ENCODE measurements around the gene TMEM167A. TPM values are rescaled to one million over a fixed set of nuclear protein-coding genes. Genes with fewer than 3 reads are reported as not detected.

Gene TMEM167A, protein sequence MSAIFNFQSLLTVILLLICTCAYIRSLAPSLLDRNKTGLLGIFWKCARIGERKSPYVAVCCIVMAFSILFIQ
- 100 to 1,000 TPM in 1 of 2 donors, 10 to 100 TPM in 1; 56.9 to 125 TPM for total RNA-seq

DNA sequence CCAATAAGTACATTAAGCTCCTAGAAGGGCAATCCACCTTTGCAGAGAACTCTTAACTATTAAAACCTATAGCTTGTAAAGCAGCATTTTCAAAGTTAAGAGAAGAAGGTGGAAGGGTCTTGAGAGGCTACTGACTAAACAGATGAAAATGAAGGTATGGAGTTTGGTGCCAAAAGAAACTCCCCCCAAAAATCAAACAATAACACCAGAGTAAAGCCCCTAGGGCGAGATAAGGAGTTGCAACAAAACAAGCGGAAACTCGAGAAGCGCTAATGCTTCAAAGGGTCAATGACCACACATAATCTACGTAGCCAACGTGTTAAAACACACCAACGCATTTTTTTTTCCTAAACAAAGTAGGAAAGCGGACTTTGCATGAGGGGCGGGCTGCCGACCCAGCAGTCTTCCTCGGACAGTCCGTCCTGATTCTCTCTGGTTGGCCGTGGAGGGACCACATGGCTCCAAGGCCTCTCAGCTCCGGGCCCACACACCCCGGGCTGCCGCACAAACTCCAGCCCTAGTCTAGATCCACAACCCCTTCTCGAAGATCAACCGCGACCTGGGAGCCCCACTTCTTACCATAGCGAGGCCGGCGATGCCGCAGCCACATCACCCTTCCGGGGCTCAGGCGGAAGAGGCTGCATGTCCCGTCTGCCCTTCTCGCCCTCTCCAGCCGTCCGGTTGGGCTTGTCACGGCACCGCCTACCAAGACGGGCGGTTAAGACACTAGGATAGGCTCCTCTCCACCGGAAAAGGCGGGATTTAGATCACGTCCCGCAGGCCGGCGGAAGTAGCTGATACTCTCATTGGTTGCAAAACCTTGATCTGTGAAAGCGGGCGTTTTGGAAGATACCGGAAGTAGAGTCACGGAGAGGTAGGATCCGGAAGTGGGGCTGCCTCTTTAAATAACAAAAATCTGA is at the start of gene TMEM167A, which contains the start of gene XRCC4:
Gene TMEM167A, minus strand, starts transcription at position 653 of the 920 bp plus-strand sequence. Its CDS starts 71 bp downstream, at position 582.
Gene XRCC4, plus strand, starts transcription at position 806 of the 920 bp plus-strand sequence. CDS start 27,373 bp downstream, outside the sequence.
- DNase-seq (ENCODE audit: low spot score), result peak; percentile 98
- Mint-ChIP-seq H3K36me3 (peaks cover 17% of the 10 kb centered on the region), H3K27ac (peak within 1 kb of the TSS; percentile 98), H3K4me3 (peak within 1 kb of the TSS; percentile 98), H3K4me1 (ENCODE audit: low read depth in 2 of 2) (peaks cover 38 to 53% of the 10 kb centered on the region in 2 donors), H3K27me3 (no peaks in the 10 kb centered on the region), H3K9me3 (no peaks in the 10 kb centered on the region)
- ATAC-seq, result peak; percentile 100

DNA sequence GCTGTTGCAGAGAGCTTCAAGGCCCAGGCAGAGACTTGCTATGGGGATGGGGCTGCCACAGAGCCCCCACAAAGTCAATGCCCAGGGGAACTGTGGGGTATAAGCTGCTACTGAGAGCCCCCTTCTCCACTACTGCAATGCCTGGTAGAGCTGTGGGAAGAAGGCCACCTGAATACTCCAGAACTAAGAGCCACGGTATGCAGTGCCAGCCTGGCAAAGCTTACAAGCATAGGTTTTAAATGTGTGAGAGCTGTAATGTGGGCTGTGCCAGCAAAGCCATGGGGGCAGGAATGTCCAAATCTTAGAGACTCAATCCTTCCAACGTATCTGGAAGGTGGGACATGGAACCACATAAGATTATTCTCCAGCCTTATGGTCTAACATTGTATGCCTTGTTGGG is 49.3 kb upstream of the TMEM167A start:
- H3K27ac Mint-ChIP-seq, result no peak overlapping the region
- H3K36me3 Mint-ChIP-seq, result peaks cover 24% of the 10 kb centered on the region
- no peaks in the 10 kb centered on the region for H3K4me1 Mint-ChIP-seq (ENCODE audit: low read depth in 2 of 2)
- H3K4me3 Mint-ChIP-seq, result no peak overlapping the region
- ATAC-seq (no peak), DNase-seq (ENCODE audit: low spot score) (no peak)
- no peaks in the 10 kb centered on the region for H3K27me3 Mint-ChIP-seq
- H3K9me3 Mint-ChIP-seq, result peaks cover 5% of the 10 kb centered on the region

DNA sequence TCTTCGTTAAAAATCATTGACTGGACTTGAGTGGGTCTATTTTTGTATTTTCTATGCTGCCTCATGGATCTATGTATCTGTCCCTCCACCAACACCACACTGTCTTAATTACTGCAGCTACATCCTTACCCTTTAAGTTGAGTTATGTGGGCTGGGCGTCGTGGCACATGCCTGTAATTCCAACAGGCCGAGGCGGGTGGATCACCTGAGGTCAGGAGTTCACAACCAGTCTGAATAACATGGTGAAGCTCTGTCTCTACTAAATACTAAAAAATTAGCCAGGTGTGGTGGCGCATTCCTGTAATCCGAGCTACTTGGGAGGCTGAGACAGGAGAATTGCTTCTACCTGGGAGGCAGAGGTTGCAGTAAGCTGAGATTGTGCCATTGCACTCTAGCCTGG is 48.4 kb upstream of the TMEM167A start:
- Mint-ChIP-seq H3K9me3 (no peaks in the 10 kb centered on the region), H3K27me3 (no peaks in the 10 kb centered on the region), H3K27ac (no peak overlapping the region), H3K36me3 (peaks cover 17% of the 10 kb centered on the region), H3K4me3 (no peak overlapping the region), H3K4me1 (ENCODE audit: low read depth in 2 of 2) (no peaks in the 10 kb centered on the region)
- ATAC-seq, result no peak
- no peak for DNase-seq (ENCODE audit: low spot score)

DNA sequence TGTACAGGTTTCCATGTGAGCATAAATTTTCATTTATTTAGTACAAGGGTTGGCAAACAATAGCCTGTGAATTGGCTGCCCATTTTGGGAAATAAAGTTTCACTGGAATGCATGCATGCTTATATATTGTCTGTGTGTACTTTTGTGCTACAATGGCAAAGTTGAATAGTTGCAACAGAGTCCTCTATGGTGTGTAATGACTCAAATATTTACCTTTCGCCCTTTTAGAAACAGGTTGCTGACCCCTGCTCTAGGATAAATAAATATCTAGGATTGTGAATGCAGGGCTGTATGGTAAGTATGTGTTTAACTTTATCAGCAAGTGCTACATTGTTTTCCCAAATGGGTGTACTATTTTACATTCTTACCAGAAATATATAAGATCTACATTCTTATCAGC is 47.4 kb upstream of the TMEM167A start:
- Mint-ChIP-seq H3K9me3 (no peaks in the 10 kb centered on the region), H3K36me3 (peaks cover 9% of the 10 kb centered on the region), H3K27me3 (no peaks in the 10 kb centered on the region), H3K4me1 (ENCODE audit: low read depth in 2 of 2) (no peaks in the 10 kb centered on the region), H3K4me3 (no peak overlapping the region), H3K27ac (no peak overlapping the region)
- DNase-seq (ENCODE audit: low spot score), result no peak
- no peak for ATAC-seq

DNA sequence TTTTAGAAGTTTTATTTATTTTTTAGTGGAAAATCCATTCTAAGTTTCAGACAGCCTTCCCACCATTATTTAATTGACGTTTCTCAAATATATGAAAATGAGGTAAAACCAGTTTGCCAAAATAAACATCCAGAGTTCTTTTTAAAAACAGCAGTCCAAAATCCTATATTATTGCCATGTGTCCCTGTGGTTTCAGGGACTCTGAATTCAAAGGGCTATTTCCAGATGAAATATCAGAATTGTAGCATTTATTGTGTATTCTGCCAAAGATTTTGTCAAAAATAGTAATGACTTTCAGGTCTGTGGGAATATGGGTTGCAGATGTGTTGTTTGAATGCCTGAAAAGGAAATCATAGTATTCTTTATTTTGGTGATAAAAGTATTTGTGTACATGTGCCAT is 41.8 kb upstream of the TMEM167A start:
- H3K36me3 Mint-ChIP-seq, result peaks cover 6% of the 10 kb centered on the region
- no peaks in the 10 kb centered on the region for H3K9me3 Mint-ChIP-seq
- H3K4me1 Mint-ChIP-seq (ENCODE audit: low read depth in 2 of 2), result no peaks in the 10 kb centered on the region
- ATAC-seq (no peak), DNase-seq (ENCODE audit: low spot score) (no peak)
- H3K27ac Mint-ChIP-seq, result no peak overlapping the region
- H3K27me3 Mint-ChIP-seq, result no peaks in the 10 kb centered on the region
- H3K4me3 Mint-ChIP-seq, result no peak overlapping the region

DNA sequence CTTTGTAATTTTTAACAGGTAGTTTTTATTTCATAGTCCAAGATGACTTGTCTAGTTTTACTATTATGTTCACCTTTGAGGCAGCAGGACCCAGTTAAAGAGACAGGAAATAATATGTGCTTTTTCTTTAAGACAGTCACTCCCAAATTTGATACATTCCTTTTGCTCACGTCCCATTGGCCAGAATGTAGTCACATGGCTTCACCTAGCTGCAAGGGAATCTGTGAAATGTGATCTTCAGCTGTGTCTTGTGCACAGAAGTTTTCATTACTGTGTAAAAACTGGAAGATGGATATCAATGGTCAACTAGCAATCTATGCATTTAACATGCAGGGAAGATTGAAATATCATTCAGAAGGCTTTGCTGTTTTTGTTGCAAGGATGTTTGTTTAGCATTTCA is 41.3 kb upstream of the TMEM167A start:
- DNase-seq (ENCODE audit: low spot score) (no peak), ATAC-seq (no peak)
- Mint-ChIP-seq H3K4me1 (ENCODE audit: low read depth in 2 of 2) (no peaks in the 10 kb centered on the region), H3K4me3 (no peak overlapping the region), H3K9me3 (no peaks in the 10 kb centered on the region), H3K27ac (no peak overlapping the region), H3K36me3 (peaks cover 6% of the 10 kb centered on the region), H3K27me3 (no peaks in the 10 kb centered on the region)

DNA sequence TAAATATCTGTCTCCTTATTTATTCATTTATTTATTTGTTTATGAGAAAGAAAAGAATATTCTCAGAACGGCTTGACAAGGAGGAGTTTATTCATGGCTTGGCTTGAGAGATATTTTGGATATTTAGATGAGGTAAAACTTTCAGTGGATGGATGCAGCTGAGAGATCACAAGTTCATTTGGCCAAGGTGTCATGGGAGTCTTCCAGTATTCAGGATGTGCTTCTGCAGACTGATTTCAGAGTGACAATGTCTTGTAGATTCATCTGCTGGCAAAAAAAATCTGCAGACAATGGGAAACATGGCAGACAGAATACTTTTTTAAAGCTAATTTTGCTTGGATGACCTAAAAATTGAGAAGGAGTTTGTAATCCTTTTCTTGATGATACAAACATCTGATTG is 38.6 kb upstream of the TMEM167A start:
- ATAC-seq (no peak), DNase-seq (ENCODE audit: low spot score) (no peak)
- H3K27me3 Mint-ChIP-seq, result no peaks in the 10 kb centered on the region
- H3K27ac Mint-ChIP-seq, result no peak overlapping the region
- H3K9me3 Mint-ChIP-seq, result no peaks in the 10 kb centered on the region
- no peaks in the 10 kb centered on the region for H3K4me1 Mint-ChIP-seq (ENCODE audit: low read depth in 2 of 2)
- peaks cover 17% of the 10 kb centered on the region for H3K36me3 Mint-ChIP-seq
- no peak overlapping the region for H3K4me3 Mint-ChIP-seq

DNA sequence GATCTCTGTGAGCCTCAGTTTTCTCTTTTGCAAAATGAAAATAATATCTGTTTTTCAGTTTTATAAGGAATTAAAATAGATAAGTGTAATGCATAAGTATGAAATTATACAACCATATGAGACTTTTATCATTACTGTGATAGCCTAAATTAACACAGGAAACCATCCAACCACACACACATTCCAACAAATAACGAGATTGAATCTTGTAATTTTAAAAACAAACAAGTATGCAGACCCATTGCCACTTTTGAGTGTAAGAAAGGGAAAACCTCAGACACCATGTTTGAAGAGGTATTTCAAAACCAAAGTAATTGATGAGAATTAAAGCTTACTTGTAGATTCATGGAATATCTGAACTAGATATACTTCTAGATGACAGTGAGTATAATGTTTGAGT is 32.2 kb upstream of the TMEM167A start:
- Mint-ChIP-seq H3K36me3 (peaks cover 13% of the 10 kb centered on the region), H3K27me3 (no peaks in the 10 kb centered on the region), H3K27ac (no peak overlapping the region), H3K4me1 (ENCODE audit: low read depth in 2 of 2) (peaks cover 0 to 3% of the 10 kb centered on the region in 2 donors), H3K4me3 (no peak overlapping the region), H3K9me3 (no peaks in the 10 kb centered on the region)
- ATAC-seq (no peak), DNase-seq (ENCODE audit: low spot score) (no peak)

DNA sequence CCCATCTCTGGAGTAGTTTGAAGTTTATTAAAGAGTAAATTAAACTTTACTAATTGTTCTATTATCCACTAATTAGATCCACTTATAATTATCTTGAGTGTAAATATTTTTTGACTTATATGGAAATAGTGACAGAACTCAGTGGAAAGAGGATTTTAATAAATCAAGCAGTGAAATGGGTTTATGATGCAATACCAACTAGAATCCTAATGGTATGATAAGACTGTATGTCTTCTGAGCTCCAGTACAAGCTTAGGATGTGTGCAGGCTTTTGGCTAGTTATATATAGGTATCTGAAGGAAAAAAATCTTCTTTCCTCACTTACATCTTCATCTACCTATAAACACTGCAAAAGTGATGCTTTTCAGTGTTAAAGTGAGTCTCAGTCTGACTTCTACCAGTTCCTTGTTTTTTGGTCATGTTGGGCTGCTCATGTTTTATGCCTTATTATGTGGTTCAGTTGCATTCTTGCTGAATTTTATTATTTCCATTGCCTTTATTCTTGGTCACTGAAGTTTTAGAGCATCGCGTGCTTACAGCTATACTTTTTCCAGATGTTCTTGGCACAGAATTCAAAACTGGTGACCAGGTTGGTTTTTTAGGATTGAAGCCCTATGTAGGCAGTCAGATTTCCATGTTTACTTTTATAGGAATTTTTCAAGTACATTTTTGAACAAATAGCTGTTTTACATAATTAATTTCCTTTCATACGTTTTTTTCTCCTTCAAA is 30.7 kb upstream of the TMEM167A start:
- Mint-ChIP-seq H3K27ac (no peak overlapping the region), H3K9me3 (no peaks in the 10 kb centered on the region)
- DNase-seq (ENCODE audit: low spot score), result no peak

DNA sequence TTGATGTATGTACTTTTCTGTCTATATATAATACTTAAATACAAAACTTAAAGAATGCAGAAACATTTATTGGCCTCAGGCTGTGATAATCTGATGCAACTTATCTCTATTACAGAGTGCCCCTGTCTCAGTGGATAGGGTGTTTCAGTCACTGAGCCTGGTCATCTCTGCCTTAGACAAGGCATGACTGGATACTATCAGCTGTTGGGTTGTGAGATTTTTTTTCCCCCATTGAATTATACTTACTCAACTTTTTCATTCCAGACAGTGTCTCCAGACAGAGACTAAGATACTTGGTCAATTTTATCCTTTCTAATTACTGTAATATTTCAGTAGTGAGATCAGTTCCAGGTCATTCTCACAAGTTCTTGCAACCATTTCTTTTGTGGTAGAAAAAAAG is 26.8 kb upstream of the TMEM167A start:
- H3K36me3 Mint-ChIP-seq, result no peaks in the 10 kb centered on the region
- no peaks in the 10 kb centered on the region for H3K4me1 Mint-ChIP-seq (ENCODE audit: low read depth in 2 of 2)
- no peak overlapping the region for H3K27ac Mint-ChIP-seq
- no peaks in the 10 kb centered on the region for H3K9me3 Mint-ChIP-seq
- ATAC-seq (no peak), DNase-seq (ENCODE audit: low spot score) (no peak)
- H3K27me3 Mint-ChIP-seq, result no peaks in the 10 kb centered on the region
- no peak overlapping the region for H3K4me3 Mint-ChIP-seq

More for the DNA sequence above, 30.7 kb upstream of the TMEM167A start:
- H3K4me1 Mint-ChIP-seq (ENCODE audit: low read depth in 2 of 2), result peaks cover 0 to 3% of the 10 kb centered on the region in 2 donors
- no peaks in the 10 kb centered on the region for H3K27me3 Mint-ChIP-seq
- ATAC-seq, result no peak
- peaks cover 8% of the 10 kb centered on the region for H3K36me3 Mint-ChIP-seq
- H3K4me3 Mint-ChIP-seq, result no peak overlapping the region

DNA sequence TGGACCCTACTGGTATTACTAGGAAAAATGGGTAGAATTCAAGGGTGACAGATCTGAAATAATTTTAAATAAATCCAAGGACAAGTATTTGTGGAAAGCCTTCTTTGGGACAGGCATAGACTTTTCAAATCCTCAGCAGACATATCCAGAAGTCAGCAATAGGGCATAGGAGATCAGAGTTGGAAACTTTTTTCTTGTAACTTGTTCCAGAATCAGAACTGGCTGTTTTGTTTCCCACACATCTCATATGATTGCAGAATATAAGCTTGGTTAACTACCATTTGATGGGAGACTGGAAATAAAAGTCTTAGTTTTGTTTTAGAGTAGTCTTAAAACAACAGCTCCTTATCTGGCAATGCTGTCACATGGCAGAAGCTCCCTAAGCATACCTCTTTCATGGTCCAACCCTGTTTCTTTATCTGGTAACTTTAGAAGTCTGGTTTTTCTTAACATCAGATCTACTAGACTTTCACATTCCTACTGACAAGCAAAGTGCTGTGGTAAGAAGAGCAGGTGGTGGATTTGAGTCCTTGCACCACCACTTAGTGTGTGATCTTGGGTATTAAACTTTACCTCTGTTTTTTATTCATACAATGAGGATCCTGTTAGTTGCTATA is 25.3 kb upstream of the TMEM167A start:
- DNase-seq (ENCODE audit: low spot score), result no peak
- no peak overlapping the region for H3K4me3 Mint-ChIP-seq
- H3K9me3 Mint-ChIP-seq, result no peaks in the 10 kb centered on the region
- no peaks in the 10 kb centered on the region for H3K4me1 Mint-ChIP-seq (ENCODE audit: low read depth in 2 of 2)
- ATAC-seq, result no peak
- H3K27me3 Mint-ChIP-seq, result no peaks in the 10 kb centered on the region
- H3K36me3 Mint-ChIP-seq, result no peaks in the 10 kb centered on the region
- no peak overlapping the region for H3K27ac Mint-ChIP-seq

DNA sequence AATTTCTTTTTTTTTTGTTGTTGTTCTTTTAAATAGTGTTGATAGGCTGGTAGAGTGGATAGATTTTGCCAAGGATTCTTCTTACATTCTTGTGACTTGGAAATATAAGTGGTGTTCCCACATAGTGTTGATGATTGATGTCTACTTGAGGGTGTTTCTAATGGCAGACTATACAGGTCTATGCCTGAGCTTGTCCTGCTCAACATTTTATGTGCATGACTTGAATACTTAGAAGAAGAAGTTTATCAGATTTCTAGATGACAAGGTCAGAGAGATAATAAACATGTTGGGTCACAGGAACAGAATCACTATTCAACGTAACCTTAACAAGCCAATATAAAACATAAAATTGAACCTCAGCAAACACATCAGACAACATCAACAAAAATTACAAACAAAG is 24.3 kb upstream of the TMEM167A start:
- Mint-ChIP-seq H3K4me1 (ENCODE audit: low read depth in 2 of 2) (peaks cover 0 to 4% of the 10 kb centered on the region in 2 donors), H3K27ac (no peak overlapping the region), H3K4me3 (no peak overlapping the region), H3K9me3 (no peaks in the 10 kb centered on the region), H3K27me3 (no peaks in the 10 kb centered on the region), H3K36me3 (no peaks in the 10 kb centered on the region)
- DNase-seq (ENCODE audit: low spot score), result no peak
- no peak for ATAC-seq

DNA sequence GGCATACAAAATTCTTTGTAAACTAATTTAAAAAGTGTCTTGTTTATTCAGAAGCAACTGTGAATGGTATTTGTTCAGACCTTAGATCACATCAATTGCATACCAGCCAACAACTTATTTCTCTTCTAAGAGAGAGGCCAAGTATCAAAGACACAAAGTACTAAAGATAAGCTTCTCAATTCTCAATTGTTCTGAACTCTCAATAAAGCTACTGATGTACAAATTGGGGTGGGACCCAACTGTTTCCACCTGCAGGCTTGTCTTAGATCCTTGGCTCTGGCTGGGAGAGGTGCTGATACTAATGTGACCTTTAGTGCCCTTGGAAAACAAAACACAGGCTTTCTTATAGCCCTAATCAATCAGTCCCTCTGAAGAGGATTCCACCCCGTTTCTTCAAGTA is 22.3 kb upstream of the TMEM167A start:
- peaks cover 2% of the 10 kb centered on the region for H3K36me3 Mint-ChIP-seq

More for the DNA sequence above, 22.3 kb upstream of the TMEM167A start:
- no peak for DNase-seq (ENCODE audit: low spot score)
- no peak for ATAC-seq
- no peak overlapping the region for H3K4me3 Mint-ChIP-seq
- H3K9me3 Mint-ChIP-seq, result peaks cover under 1% of the 10 kb centered on the region
- peaks cover 0 to 4% of the 10 kb centered on the region in 2 donors for H3K4me1 Mint-ChIP-seq (ENCODE audit: low read depth in 2 of 2)
- H3K27ac Mint-ChIP-seq, result no peak overlapping the region
- H3K27me3 Mint-ChIP-seq, result no peaks in the 10 kb centered on the region
